Peyer's patch (tissue), 4 donors: Measurements from ENCODE around the gene NPHP1. TPM values are rescaled to one million over a fixed set of nuclear protein-coding genes. Genes with fewer than 3 reads are reported as not detected.
"Not testable (repeated sequence)": the region's sequence is repeated elsewhere in the genome, so short reads cannot be mapped to it uniquely, and the experiment has no call there.

ENCODE experiments used
- DNase-seq, 3 donors: peaks; one replicate each; pipeline ENCODE4 v3.0.0-alpha.2; 2017 to 2019
- H3K27ac ChIP-seq, 4 donors: fragments of 200-600 bp; sonication (generic); one replicate each; pipeline ENCODE4 v1.5.1; 2016 to 2019
- H3K27me3 ChIP-seq, 2 donors: fragments of 200-600 bp; sonication (generic); one replicate each; pipeline ENCODE4 v1.5.1; 2019
- H3K36me3 ChIP-seq, 3 donors: fragments of 200-600 bp; sonication (generic); one replicate each; pipeline ENCODE4 v1.5.1; 2016 to 2019
- H3K4me1 ChIP-seq, 4 donors: fragments of 200-600 bp; sonication (generic); one replicate each; pipeline ENCODE4 v1.5.1; 2016 to 2019
- H3K4me3 ChIP-seq, 4 donors: fragments of 200-600 bp; sonication (generic); 1 replicate in 3 of 4; 2 replicates in 1 of 4; pipeline ENCODE4 v1.5.1; 2016 to 2019; ENCODE audit warnings: mild to moderate bottlenecking in 1 of 4
- H3K9me3 ChIP-seq, 4 donors: fragments of 200-600 bp; sonication (generic); one replicate each; pipeline ENCODE4 v1.5.1; 2016 to 2019; ENCODE audit warnings: mild to moderate bottlenecking in 1 of 4
- CTCF ChIP-seq, 6 experiments: fragments of 450-650 bp in 4 of 6; fragments of 200-600 bp in 2 of 6; sonication (generic) in 1 of 6; IDR thresholded peaks; one replicate each; pipeline ENCODE4 v1.5.1; 2017 to 2019; ENCODE audit warnings: antibody characterized with exemption in 6 of 6, mild to moderate bottlenecking in 3 of 6, moderate library complexity in 1 of 6
- POLR2A ChIP-seq, 2 donors: fragments of 450-650 bp; IDR thresholded peaks; one replicate each; pipeline ENCODE4 v1.5.1; 2017; ENCODE audit warnings: antibody characterized with exemption in 2 of 2, mild to moderate bottlenecking in 2 of 2, moderate library complexity in 2 of 2
- total RNA-seq, 4 donors: library from RNA; depleted of rRNA; stranded (reverse); fragments of >200 nt; gene quantifications; one replicate each; pipeline ENCODE4 v1.1.0, GENCODE V29; 2016

Gene NPHP1
- total RNA-seq, 4 donors from 2014 or later = 0.94 to 20.6 TPM; not detected in 2

GRCh38 chr2:110113961-110114591 lies 90.7 kb downstream of the NPHP1 start:
- Histone ChIP-seq H3K9me3 (no peaks in the 10 kb centered on the region), H3K36me3 (no peaks in the 10 kb centered on the region), H3K27me3 (no peaks in the 10 kb centered on the region), H3K4me1 (peaks cover 0 to 11% (median 2%) of the 10 kb centered on the region in 4 donors), H3K4me3 (peak overlapping the region in 3 of 4 donors; percentile 43 to 68 (median 65)), H3K27ac (peak overlapping the region in 3 of 4 donors; percentile 92 to 93 (median 92))
- DNase-seq = peak in 2 of 3 donors; percentile 93
- TF ChIP-seq POLR2A (IDR thresholded peaks at IDR 0.05) (peak; percentile 65 to 87), CTCF (IDR thresholded peaks at IDR 0.05) (peak in 3 of 6 experiments; percentile 49 to 55 (median 53))

GRCh38 chr2:110108291-110108690 lies 96.5 kb downstream of the NPHP1 start:
- DNase-seq, H3K36me3 ChIP-seq, H3K9me3 ChIP-seq, H3K4me3 ChIP-seq, H3K27me3 ChIP-seq: not testable (repeated sequence)
- Histone ChIP-seq H3K27ac (peak overlapping the region in 3 of 4 donors; percentile 84 to 97 (median 85)), H3K4me1 (peaks cover 0 to 36% (median 7%) of the 10 kb centered on the region in 4 donors)

- peak overlapping the region in 3 of 4 donors; percentile 84 to 97 (median 85) for H3K27ac ChIP-seq
- peak overlapping the region in 2 of 4 donors; percentile 18 to 39 for H3K4me3 ChIP-seq
- no peaks in the 10 kb centered on the region for H3K9me3 ChIP-seq
- DNase-seq = peak in 1 of 3 donors; percentile 73
- H3K4me1 ChIP-seq = peaks cover 0 to 44% (median 7%) of the 10 kb centered on the region in 4 donors
- H3K36me3 ChIP-seq = peaks cover 0 to 4% (median 0%) of the 10 kb centered on the region in 3 donors
- TF ChIP-seq POLR2A (IDR thresholded peaks at IDR 0.05) (peak; percentile 40 to 95), CTCF (IDR thresholded peaks at IDR 0.05) (peak in 1 of 6 experiments; percentile 4)
- no peaks in the 10 kb centered on the region for H3K27me3 ChIP-seq
Measured at GRCh38 chr2:110107092-110108079, 97.4 kb downstream of the NPHP1 start.

GRCh38 chr2:110106642-110107041 lies 98.2 kb downstream of the NPHP1 start:
- DNase-seq = no peak

More at GRCh38 chr2:110106642-110107041, 98.2 kb downstream of the NPHP1 start:
- no peaks in the 10 kb centered on the region for H3K9me3 ChIP-seq
- peak overlapping the region in 3 of 4 donors; percentile 84 to 97 (median 85) for H3K27ac ChIP-seq
- peaks cover 0 to 51% (median 10%) of the 10 kb centered on the region in 4 donors for H3K4me1 ChIP-seq
- H3K27me3 ChIP-seq = no peaks in the 10 kb centered on the region
- peak overlapping the region in 2 of 4 donors; percentile 18 to 39 for H3K4me3 ChIP-seq
- H3K36me3 ChIP-seq = peaks cover 0 to 4% (median 0%) of the 10 kb centered on the region in 3 donors
- TF ChIP-seq CTCF (IDR thresholded peaks at IDR 0.05) (no peak), POLR2A (IDR thresholded peaks at IDR 0.05) (no peak)
